RWPE2 (cell line): Measurements from ENCODE around the gene CHMP3.

Experiments used
- ATAC-seq: fragments of 200-7000 bp; cut with Tn5 transposase; 3 replicates; pipeline ENCODE4 v1.9.1; 2021; ENCODE audit warnings: low read depth
- DNase-seq: peaks from one replicate; pipeline ENCODE4 v3.0.0-alpha.2; 2020; ENCODE audit warnings: low spot score
- H3K27ac ChIP-seq: fragments of 450-650 bp; 2 replicates; pipeline ENCODE4 v1.5.1; 2017; ENCODE audit warnings: mild to moderate bottlenecking; ENCODE audit not compliant: poor library complexity, severe bottlenecking
- H3K27me3 ChIP-seq: fragments of 250-450 bp; sonication (Bioruptor Pico); 2 replicates; pipeline ENCODE4 v1.5.1; 2021; ENCODE audit warnings: mild to moderate bottlenecking, moderate library complexity; ENCODE audit not compliant: insufficient read depth, poor library complexity, severe bottlenecking
- H3K36me3 ChIP-seq: fragments of 250-450 bp; sonication (Bioruptor Pico); 2 replicates; pipeline ENCODE4 v1.5.1; 2020; ENCODE audit warnings: low read depth, mild to moderate bottlenecking, moderate library complexity
- H3K4me1 ChIP-seq: fragments of 250-450 bp; sonication (Bioruptor Pico); 2 replicates; pipeline ENCODE4 v1.5.1; 2021; ENCODE audit warnings: mild to moderate bottlenecking, moderate library complexity; ENCODE audit not compliant: insufficient read depth, poor library complexity, severe bottlenecking
- H3K4me3 ChIP-seq: fragments of 250-450 bp; sonication (Bioruptor Pico); 2 replicates; pipeline ENCODE4 v1.5.1; 2021; ENCODE audit warnings: mild to moderate bottlenecking, moderate library complexity; ENCODE audit not compliant: severe bottlenecking
- H3K9me3 ChIP-seq: fragments of 250-450 bp; sonication (Bioruptor Pico); 2 replicates; pipeline ENCODE4 v1.5.1; 2021; ENCODE audit warnings: mild to moderate bottlenecking, moderate library complexity; ENCODE audit not compliant: severe bottlenecking
- CTCF ChIP-seq: fragments of 450-650 bp; IDR thresholded peaks from one replicate; pipeline ENCODE4 v1.5.1; 2017; ENCODE audit warnings: mild to moderate bottlenecking, moderate library complexity; ENCODE audit not compliant: poor library complexity, severe bottlenecking

CHMP3 gene

GRCh38 chr2:86468162-86469033 lies 94.8 kb downstream of the CHMP3 start:
- H3K27me3 ChIP-seq = no peaks in the 10 kb centered on the region
- DNase-seq (no peak), ATAC-seq (no peak)
- no peak overlapping the region for H3K27ac ChIP-seq
- H3K4me3 ChIP-seq = no peak overlapping the region
- no peaks in the 10 kb centered on the region for H3K9me3 ChIP-seq
- TF ChIP-seq CTCF = no peak
- peaks cover 91% of the 10 kb centered on the region for H3K36me3 ChIP-seq
- H3K4me1 ChIP-seq = no peaks in the 10 kb centered on the region

DNA sequence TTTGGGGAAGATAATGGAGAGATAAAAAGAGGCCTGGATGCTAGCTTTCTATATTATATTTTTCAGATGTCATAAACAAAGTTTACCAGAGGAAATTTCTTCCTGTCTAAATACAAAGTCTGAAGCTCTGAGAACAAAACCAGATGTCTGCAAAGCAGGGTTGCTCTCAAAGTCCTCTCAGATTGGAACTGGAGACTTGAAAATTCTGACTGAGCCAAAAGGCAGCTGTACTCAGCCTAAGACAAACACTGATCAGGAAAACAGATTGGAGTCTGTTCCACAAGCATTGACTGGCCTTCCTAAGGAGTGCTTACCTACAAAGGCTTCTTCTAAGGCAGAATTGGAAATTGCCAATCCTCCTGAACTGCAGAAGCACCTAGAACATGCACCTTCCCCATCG lies 96.9 kb downstream of the CHMP3 start:
- Histone ChIP-seq H3K4me1 (no peaks in the 10 kb centered on the region), H3K27ac (no peak overlapping the region), H3K4me3 (no peak overlapping the region), H3K9me3 (no peaks in the 10 kb centered on the region), H3K27me3 (no peaks in the 10 kb centered on the region), H3K36me3 (peaks cover 89% of the 10 kb centered on the region)
- ATAC-seq (no peak), DNase-seq (no peak)
- no peak for TF ChIP-seq CTCF

GRCh38 chr2:86464652-86465051 lies 98.6 kb downstream of the CHMP3 start:
- no peaks in the 10 kb centered on the region for H3K9me3 ChIP-seq
- DNase-seq = no peak
- no peaks in the 10 kb centered on the region for H3K4me1 ChIP-seq
- no peak overlapping the region for H3K27ac ChIP-seq
- no peak for TF ChIP-seq CTCF
- H3K27me3 ChIP-seq = no peaks in the 10 kb centered on the region
- ATAC-seq = no peak
- H3K4me3 ChIP-seq = no peak overlapping the region
- peaks cover 89% of the 10 kb centered on the region for H3K36me3 ChIP-seq

DNA sequence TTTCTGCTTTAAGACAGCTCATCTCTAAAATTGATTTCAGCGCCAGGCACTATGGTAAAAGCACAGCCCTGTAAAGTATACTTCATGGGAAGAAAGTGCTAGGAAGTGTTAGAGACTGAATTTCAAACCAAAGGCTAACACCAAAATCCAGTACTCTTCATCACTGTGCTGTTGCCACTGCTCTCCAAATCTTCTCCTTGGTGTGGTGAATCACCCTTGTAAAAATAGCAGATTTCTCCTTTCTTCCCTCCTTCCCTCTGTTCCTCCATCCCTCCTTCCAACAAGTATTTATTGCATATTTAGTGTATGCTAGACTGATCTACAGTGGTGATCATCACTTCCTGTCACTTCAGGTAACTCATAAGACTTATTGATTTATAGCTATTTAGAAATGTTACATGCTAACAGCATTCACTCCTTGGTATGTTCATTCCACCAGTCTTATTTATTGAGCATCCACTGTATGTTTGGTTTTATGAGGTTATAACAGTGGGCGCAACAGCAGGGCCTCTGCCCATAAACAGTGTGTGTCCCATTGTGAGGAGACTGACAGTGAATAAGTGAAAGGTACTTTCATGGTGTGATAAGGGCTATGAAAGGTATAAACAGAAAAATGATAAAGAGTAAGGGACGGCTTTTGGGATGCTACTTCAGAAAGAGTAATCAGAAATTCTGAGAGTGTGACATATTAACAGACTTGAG lies 102.0 kb downstream of the CHMP3 start:
- ATAC-seq = no peak
- peaks cover 86% of the 10 kb centered on the region for H3K36me3 ChIP-seq

More for the DNA sequence above, 102.0 kb downstream of the CHMP3 start:
- no peaks in the 10 kb centered on the region for H3K9me3 ChIP-seq
- no peak overlapping the region for H3K27ac ChIP-seq
- H3K27me3 ChIP-seq = no peaks in the 10 kb centered on the region
- no peaks in the 10 kb centered on the region for H3K4me1 ChIP-seq
- no peak for DNase-seq
- no peak overlapping the region for H3K4me3 ChIP-seq
- TF ChIP-seq CTCF = no peak
